GM21825 (cell line): ENCODE measurements around the gene POU6F2.
"Not testable (repeated sequence)": the region's sequence is repeated elsewhere in the genome, so short reads cannot be mapped to it uniquely, and the experiment has no call there.

Source experiments
- ATAC-seq: cut with Tn5 transposase; IDR thresholded peaks from one replicate; pipeline ENCODE4 v1.9.1; 2021; ENCODE audit warnings: mild to moderate bottlenecking, moderate library complexity; ENCODE audit not compliant: unreplicated experiment

Gene POU6F2

DNA sequence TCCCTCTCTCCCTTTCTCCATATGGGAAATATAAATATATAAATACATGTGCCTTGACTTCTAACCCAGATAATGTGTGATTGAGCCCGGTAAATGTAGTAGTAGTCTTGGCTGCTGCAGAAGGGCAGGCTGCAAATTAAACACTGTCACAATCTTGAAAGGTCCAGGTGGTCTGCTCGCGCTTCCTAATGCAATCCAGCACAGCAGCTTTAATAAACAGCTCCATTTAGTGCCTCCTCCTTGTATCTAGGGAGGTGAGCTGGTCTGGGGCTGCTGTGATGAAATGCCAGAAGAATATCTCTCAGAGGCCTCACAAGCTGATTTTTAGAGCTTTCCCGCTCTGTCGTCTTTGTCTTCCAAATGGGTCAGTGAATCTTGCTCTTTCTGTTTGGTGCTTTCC is 782 bp downstream of the POU6F2 start:
- no peak for ATAC-seq

DNA sequence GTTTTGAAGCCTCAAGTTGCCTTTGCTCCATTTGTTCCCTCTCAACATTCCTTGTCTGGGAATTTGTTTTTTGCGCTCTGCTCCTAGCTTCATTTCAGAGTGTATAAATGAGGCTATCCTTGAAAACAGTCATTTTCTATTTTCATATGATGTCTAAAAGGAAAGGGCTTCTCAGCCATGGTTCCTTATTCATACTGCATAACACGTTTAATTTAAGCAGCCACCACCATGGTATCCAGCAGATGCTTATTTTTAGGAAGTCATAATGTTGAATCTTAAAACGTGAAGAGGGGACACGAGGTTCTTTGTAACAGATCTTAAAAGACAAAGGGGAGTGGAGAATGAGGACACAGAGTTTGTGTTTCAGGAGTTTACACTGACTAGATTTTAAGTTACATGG is 14.5 kb downstream of the POU6F2 start:
- ATAC-seq: no peak

DNA sequence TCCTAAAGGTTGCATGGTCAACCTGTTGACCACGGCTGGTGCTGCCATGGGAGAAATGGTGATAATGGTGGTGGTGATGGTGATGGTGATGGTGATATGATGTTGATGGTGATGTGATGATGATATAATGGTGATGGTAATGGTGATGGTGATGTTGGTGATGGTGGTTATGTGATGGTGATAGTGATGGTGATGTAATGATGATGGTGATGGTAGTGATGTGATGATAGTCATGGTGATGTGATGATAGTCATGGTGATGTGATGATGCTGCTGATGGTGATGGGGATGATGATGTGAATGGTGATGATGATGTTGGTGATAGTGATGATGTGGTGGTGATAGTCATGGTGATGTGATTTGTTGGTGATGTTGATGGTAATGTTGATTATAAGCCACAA is 23.9 kb downstream of the POU6F2 start:
- no peak for ATAC-seq

DNA sequence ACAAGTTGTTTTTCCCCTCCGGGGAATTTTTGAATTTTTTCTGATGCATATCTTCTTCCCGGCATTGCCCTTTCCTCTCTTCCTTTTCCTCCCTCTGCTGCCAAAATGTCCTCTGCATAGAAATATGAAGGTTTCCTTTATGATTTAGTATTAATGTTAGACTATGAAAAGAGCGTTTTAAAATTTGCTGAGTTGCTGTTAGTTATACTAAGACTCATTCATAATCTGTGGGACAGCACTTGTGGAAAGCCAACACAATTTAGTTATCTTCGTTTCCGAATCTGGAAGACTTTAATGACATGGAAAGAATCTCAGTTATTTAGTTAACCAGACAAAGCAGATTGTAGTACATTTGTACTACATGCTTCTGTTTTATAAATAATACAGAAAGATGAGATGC is 25.0 kb downstream of the POU6F2 start:
- no peak for ATAC-seq

DNA sequence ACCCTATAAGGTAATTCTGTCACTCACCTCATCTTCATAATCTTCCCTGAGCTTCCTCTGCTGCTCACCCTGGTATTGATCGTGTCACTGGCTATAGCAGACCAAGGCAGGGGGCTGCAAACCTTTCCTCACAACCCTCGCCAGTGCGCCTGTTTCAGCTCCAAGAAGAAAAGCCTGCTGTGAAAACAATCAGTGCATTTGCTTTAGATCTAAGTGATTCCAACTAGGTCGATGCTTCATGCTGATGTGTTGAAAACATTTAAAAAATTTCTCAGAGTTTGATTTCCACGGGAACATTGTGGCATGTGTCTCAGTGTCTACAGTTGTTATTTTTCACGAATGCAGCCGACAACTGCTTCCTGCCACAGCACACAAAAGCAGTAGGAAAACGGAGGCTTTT is 27.3 kb downstream of the POU6F2 start:
- ATAC-seq: no peak

DNA sequence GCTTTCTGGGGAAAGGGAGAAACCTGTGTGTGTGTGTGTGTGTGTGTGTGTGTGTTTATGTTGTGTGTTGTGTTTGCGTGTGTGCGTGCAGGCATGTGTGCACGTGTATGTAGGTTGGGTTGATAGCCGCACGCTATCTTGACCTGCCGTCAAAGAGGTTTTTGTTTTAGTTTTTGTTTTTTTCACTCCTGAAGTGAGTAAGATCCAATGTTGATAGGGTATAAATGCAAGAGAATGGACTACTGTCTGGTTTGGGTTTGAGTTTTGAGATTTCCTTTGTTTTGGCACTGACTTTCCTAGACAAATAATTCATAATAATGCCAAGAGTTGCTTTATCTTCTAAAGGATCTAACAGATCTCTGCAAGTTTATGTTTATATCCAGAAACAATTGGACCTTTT is 27.8 kb downstream of the POU6F2 start:
- ATAC-seq: no peak

DNA sequence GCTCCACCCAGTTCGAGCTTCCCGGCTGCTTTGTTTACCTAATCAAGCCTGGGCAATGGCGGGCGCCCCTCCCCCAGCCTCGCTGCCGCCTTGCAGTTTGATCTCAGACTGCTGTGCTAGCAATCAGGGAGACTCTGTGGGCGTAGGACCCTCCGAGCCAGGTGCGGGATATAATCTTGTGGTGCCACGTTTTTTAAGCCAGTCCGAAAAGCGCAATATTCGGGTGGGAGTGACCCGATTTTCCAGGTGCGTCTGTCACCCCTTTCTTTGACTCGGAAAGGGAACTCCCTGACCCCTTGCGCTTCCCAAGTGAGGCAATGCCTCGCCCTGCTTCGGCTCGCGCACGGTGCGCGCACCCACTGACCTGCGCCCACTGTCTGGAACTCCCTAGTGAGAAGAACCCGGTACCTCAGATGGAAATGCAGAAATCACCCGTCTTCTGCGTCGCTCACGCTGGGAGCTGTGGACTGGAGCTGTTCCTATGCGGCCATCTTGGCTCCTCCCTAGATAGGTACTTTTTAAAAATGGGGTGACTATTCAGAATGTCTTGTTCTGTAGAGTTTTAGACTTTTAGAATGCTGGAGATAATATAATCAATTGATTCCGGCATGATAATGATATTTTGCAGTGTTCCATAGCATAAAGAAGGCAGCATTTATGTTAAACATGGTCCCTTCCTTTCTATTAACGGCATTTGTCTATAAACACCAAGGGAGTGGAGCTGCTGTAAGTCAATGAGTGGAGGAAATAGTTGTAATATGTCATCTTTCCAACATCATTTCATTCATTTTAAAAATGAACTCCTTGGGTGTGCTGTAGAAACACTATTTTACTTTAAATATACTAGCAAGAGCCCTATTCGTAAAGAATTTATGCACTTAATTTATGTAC is 35.6 kb downstream of the POU6F2 start:
- ATAC-seq: not testable (repeated sequence)

DNA sequence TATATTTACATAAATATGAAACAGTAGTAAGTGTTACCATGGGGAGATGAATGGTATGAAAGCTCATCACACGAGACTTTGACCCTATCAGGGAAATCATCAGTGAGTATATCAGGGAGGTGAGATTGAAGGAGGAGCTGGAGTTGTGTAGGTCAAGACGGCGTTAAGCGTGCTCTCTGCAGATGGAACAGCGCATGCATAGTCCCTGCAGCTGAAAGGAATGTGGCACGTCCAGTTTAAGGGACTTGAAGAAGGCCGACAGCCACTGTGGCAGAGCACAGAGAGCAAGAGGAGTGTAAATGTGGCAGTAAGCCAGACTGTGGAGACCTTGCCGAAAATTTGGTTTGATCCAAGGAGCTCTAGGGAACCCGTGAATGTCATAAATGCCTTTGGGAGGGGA is 38.9 kb downstream of the POU6F2 start:
- no peak for ATAC-seq

DNA sequence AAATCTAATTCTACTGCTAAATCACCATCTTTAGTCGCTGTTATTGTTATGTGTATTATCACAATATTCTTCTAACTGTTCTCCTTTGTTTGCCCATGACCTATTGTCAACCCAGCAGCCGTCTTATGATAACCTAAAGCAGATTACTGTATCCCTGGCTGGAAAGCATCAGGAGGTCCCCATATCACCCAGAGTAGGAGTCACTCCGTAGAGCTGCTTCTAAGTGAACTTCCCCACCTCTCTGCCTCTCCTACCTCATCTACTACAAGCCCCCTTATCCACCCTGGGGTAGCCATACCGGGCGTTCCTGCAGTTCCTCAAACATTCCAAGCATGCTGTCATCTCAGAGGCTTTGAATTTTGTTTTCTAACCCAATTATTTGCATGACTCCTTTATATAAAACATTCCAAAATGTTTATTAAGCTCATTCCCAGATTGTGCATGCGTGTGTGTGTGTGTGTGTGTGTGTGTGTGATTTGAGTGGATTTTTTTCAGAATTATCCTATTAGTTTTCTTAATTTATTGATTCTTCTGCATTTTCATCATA is 39.7 kb downstream of the POU6F2 start:
- ATAC-seq: no peak

DNA sequence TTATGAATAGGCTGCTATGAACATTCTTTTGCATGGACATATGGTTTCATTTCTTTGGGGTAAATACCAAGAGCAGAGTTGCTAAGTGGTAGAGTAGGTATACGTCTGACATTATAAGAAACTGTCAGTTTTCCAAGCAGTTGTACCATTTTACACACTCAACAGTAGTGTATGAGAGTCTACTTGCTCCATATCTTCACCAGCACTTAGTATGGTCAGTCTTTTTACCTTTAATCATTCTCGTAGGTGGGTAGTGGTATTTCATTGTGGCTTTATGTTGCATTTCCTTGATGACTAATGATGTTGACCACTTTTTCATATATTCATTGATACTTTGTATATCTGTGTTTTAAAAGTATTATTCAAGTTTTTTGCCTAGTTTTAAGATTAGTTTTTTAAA is 45.1 kb downstream of the POU6F2 start:
- no peak for ATAC-seq

DNA sequence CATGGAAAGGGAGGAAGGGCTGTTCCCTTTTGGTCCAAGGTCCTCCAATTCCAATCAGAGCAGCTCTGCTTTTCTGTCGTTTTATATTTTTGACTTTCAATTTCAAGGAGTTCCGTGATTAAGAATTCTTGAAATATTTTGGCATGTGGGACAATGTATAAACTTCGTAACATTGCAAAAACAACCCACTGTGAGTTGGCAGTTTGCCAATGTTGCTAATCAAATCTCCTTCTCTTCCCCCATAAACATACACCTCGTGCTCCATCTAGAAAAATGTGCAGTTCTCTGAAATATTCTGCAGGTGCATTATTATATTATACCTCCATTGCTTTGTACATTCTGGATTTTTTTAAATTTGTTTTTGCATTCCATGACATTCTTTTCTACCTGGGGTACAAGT is 49.8 kb downstream of the POU6F2 start:
- no peak for ATAC-seq

DNA sequence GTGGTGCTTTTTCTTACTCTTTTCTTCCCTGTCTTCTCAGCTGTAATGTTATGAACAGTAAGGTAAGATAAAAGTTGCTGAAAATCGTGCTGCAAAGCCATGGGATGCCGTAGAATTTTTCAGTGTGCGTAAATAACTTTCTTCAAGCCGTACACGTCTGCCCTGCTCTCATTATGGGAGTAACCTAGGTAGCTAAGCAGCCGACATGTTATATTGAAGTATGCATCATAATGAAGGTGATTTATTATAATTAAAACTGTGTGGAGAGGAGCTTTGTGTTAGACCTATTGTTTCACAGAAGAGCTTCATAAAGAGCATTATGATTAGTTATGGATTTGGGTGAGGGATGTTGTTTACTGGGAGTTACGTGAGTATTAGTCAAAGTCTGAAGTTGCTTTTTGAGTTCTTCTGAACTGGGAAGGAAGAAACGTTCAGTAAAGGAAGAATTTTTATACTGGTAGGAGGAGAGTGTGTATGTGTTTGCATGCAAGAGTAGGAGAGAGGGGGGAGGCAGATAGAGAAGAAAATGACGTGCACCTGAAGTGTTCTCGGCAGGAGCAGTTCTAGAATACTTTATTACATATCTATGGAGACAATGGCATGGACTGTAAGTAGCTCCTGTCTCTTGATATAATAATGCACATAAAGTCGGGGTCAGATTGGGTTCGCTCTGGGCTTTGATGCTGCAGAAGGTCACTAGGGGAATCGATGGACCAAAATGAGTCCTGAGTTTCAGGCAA is 56.3 kb downstream of the POU6F2 start:
- ATAC-seq: no peak

DNA sequence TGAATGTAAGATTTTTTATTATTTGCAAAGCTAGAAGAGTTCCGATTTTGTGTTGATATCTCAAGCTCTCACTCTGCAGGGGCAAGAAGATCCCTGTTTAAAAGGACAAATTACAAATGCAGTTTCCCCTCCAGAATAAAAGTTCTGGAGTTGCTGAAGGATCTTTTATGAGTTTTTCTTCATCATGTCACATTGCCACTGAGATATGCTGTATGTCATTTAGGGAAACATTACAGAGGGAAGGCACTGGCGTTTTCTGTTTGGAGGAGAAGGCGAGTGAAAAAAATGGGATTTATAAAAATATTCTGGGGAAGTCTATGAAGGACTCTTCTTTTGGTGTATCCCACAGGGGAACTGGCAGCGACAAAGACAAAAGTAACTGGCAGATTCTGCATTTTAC is 57.4 kb downstream of the POU6F2 start:
- no peak for ATAC-seq

DNA sequence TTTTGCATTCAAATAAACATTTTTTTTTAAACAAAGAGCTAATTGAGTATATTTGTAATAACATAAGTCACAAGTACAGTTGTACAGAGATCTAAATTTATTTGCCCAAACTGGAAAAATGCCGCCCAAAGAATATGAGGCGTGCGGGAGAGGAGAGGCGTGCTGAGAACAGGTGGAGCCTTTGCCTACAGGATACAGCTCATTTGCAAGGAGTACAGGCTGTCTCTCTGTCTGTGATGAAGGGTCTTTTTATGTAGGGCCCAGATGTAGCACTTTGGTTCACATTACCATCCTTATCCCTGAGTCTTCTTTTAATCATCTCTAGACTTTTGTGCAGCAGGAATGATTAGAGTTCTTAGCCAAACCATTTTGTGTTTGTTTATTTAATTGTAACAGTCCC is 58.2 kb downstream of the POU6F2 start:
- ATAC-seq: no peak

DNA sequence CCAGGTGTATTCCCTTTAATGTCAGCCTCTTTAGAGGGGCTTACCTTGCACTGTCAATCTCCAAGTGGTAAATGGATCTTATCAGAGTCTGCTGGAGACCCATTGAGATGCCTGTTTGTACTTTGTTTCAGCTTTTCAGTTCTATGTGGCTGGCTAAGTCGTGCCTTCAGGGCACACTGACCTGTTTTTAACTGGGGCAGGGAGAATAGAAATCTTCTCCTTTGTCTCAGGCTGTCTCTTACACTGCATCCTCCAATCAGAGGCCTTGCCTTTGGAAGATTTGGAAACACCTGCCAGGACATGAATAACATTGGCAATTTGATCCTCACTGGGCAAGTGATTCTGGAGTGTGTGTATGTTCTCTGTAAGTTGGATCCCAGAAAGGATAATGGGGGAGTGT is 65.0 kb downstream of the POU6F2 start:
- no peak for ATAC-seq

DNA sequence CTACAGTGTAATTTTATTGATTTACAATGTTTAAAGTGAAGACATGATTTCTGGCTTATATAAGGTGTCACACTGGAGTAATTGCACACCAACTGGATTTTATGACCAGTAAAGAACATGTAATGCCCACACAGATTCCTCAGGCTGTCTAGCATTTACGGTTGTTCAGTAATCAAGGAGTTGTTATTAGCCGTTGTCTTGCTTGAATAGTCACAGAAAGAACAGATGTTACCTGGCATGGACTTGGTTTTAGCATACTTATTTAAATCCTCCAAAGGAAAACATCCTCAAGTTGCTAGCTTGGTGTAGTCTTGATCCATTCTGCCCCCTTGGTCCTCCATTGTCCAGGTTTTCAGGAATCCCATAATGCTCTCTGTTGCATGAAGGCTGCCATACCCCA is 65.8 kb downstream of the POU6F2 start:
- no peak for ATAC-seq

DNA sequence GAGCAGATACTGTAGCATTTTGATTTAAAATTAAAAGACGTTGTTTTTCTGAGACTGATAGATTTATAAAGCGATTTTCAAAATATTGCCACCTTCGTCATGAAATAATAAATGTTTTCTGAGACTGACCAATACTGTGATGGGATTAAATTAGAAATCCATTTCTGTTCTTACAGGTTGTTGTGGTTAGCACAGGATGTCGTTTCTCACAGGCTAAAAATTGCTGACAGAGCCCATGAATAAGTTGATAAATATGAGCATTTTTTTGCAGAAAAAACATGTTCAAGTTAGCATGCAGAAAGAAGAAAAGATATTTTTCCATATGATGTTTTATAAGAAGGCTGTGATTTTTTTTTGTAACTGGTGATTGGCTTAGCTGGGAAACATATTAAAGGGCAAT is 66.8 kb downstream of the POU6F2 start:
- ATAC-seq: no peak

DNA sequence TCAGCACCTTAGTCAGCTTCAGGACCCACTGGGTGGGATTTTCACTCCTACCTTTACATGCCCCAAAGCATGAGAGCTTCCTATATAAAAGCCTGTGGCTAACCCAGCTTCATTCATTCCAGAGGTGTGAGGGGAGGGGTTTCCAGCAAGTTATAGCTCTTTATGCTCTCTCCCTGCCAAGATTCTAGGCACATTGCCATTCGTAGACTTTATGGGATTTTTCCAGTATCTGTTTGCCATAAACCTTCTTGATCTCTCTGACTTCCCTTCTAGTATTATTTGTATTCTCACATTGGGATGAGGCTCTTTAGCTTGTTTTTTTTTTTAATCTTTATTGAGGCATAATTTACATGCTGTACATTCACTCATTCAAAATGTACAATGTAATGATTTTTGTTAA is 67.5 kb downstream of the POU6F2 start:
- ATAC-seq: no peak

DNA sequence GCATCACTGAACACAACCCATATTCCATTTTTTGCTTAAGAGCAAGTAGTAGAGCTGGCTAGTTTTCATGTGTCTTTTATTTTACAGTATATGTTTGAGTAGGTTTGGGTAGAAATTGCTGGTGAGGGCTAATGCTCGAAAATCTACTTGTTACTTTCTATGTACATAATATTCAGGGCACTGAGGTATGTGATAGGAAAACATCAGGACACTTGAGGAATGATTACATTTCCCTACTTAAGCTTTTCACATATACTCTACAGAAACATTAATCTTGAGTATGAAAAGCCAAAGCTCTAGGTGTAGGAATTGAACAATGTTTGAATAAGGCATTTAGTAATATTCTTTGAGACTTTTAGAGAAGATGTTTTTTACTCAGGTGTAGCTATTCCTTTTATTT is 73.6 kb downstream of the POU6F2 start:
- ATAC-seq: no peak

DNA sequence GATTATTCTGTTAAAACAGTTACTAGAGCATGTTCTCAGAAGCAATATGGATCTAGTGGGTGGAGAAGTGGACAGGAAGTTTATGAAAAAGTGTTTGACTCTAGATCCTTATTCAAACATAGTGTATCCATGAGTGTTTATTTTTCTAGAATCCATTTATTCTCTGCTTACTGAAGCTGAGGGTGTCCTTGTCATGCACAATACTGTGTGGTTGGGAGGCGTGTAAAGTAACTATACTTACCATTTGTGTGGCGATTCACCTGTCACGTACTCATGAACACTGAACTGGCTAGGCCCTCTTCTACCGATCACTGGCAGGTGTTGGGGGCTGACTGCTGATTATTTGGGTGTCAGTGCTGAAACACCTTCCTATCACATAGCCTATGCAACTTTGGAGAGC is 74.0 kb downstream of the POU6F2 start:
- no peak for ATAC-seq

DNA sequence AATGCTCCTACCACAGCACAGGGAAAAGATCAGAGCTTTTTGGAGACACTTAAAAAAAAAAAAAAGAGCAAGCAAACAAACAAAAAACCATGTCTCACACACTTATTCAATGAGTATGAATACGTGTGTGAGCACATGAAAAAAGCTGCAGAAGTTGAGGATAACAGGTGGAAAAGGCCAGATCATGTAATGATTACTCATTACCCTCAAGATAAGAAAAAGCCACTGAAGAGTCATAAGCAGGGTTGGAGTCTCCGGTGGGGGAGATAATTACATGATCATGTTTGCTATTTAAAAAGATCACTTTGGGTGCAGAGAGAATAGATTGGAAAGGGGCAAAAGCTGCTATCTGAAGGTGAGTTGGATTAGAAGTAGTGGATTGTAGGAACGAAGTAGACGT is 77.0 kb downstream of the POU6F2 start:
- ATAC-seq: no peak

DNA sequence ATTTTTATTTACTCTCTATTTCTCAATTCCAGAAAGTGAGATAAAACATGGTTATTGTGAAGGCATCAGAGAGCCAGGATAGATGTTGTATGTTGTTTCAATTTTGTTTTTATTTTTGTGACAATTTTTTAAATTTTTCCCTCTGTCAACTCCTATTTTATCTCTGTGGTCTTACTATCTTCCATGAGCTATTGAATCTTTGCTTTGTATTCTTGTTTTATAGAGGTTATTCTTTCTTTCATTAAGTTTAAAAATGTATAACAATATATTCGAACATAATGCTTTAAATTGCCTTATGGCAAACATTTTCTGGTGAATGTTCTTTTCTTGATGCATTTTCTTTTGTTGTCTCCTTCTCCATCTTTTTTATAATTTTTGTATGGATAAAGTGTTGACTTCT is 78.4 kb downstream of the POU6F2 start:
- no peak for ATAC-seq
